Umbilical cord (tissue), 1 donor: ENCODE results near the gene ASH1L. TPM values are rescaled to one million over a fixed set of nuclear protein-coding genes. Genes with fewer than 3 reads are reported as not detected.

Source experiments
- total RNA-seq: library from RNA; depleted of rRNA; stranded (reverse); fragments of >200 nt; gene quantifications from one replicate; pipeline ENCODE4 v1.2.3, GENCODE V29; 2014; ENCODE audit warnings: low replicate concordance; ENCODE audit not compliant: insufficient read depth

The ASH1L gene
- total RNA-seq, 1 donor from 2014 or later, result 49.6 TPM

Other genes starting within 250 kb of the ASH1L start
- gene RUSC1, start 241.9 kb downstream of the ASH1L start, total RNA-seq, result 17.1 TPM
- gene MSTO1, start 47.4 kb upstream of the ASH1L start, total RNA-seq, result 7.9 TPM
- 266 TPM for gene YY1AP1, start 126.0 kb upstream of the ASH1L start, total RNA-seq
- gene DAP3, start 126.3 kb upstream of the ASH1L start, total RNA-seq, result 149 TPM